Thyroid gland (tissue), 4 donors: ENCODE results near the gene KCNMA1.

Experiments used
- POLR2A ChIP-seq, 2 donors: fragments of 450-650 bp; IDR thresholded peaks; one replicate each; pipeline ENCODE4 v1.6.1; 2017; ENCODE audit warnings: antibody characterized with exemption in 2 of 2, mild to moderate bottlenecking in 2 of 2, moderate library complexity in 1 of 2
- TF ChIP-seq, protein P1 (sequence below), 6 experiments: fragments of 200-600 bp in 3 of 6; fragments of 450-650 bp in 3 of 6; sonication (generic) in 3 of 6; IDR thresholded peaks; one replicate each; pipeline ENCODE4 v1.5.1; 2016 to 2019; ENCODE audit warnings: antibody characterized with exemption in 6 of 6, mild to moderate bottlenecking in 2 of 6, inconsistent platforms in 1 of 6, moderate library complexity in 1 of 6

DNA sequence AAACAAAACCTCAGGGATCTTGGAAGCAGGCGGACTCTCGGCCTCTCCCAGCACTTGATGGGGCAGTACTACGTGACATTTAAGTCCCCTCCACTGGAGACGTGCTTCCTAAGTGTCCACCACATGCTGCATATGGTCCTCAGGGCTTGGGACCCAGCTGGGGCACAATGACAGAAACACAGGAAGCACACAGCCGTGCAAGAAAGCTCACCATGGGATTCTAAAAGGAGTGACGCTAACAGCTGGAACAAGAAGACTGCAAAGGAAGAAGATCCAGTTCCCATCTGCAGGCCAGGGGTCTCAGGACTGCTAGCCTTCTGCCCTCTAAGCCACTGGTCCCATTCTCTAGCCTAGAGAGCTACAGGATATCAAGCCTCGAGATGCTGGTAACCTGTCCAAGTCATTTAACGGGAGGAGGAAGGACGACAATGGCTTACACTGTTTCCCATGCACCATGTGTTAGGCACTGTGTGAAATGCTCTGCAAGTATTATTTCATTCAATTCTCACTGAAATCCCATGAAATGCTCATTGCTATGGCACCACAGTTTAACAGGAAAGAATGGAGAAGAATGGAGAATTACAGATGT, 61.1 kb downstream of the KCNMA1 start:
- no peak for TF ChIP-seq POLR2A (IDR thresholded peaks at IDR 0.05)
- TF ChIP-seq, protein P1, sequence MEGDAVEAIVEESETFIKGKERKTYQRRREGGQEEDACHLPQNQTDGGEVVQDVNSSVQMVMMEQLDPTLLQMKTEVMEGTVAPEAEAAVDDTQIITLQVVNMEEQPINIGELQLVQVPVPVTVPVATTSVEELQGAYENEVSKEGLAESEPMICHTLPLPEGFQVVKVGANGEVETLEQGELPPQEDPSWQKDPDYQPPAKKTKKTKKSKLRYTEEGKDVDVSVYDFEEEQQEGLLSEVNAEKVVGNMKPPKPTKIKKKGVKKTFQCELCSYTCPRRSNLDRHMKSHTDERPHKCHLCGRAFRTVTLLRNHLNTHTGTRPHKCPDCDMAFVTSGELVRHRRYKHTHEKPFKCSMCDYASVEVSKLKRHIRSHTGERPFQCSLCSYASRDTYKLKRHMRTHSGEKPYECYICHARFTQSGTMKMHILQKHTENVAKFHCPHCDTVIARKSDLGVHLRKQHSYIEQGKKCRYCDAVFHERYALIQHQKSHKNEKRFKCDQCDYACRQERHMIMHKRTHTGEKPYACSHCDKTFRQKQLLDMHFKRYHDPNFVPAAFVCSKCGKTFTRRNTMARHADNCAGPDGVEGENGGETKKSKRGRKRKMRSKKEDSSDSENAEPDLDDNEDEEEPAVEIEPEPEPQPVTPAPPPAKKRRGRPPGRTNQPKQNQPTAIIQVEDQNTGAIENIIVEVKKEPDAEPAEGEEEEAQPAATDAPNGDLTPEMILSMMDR (IDR thresholded peaks at IDR 0.05): no peak
